Fibroblast of the aortic adventitia (primary cell): ENCODE results near the gene CATSPERZ. TPM values are rescaled to one million over a fixed set of nuclear protein-coding genes. Genes with fewer than 3 reads are reported as not detected.
A peak's percentile ranks its signal among the peaks of the same experiment; 100 is the strongest.
"Not testable (repeated sequence)": the region's sequence is repeated elsewhere in the genome, so short reads cannot be mapped to it uniquely, and the experiment has no call there.

Experiments used
- DNase-seq: peaks from one replicate; pipeline ENCODE4 v3.0.0-alpha.2; 2010; ENCODE audit warnings: low read depth
- H3K4me3 ChIP-seq: 2 replicates; pipeline ENCODE4 v1.5.1; 2011; ENCODE audit warnings: low read depth, mild to moderate bottlenecking, control low read depth, low read length, moderate library complexity
- total RNA-seq: library from RNA; depleted of rRNA; stranded (reverse); fragments of >200 nt; gene quantifications from 2 replicates; pipeline ENCODE4 v1.2.3, GENCODE V29; 2012; ENCODE audit warnings: low replicate concordance
- TF ChIP-seq, protein P1 (sequence below): IDR thresholded peaks from 2 replicates; pipeline ENCODE4 v1.5.1; 2011; ENCODE audit warnings: mild to moderate bottlenecking, low read length, control low read depth, inconsistent platforms; ENCODE audit not compliant: insufficient read depth

The CATSPERZ gene
- total RNA-seq, 1 donor: not detected

DNA sequence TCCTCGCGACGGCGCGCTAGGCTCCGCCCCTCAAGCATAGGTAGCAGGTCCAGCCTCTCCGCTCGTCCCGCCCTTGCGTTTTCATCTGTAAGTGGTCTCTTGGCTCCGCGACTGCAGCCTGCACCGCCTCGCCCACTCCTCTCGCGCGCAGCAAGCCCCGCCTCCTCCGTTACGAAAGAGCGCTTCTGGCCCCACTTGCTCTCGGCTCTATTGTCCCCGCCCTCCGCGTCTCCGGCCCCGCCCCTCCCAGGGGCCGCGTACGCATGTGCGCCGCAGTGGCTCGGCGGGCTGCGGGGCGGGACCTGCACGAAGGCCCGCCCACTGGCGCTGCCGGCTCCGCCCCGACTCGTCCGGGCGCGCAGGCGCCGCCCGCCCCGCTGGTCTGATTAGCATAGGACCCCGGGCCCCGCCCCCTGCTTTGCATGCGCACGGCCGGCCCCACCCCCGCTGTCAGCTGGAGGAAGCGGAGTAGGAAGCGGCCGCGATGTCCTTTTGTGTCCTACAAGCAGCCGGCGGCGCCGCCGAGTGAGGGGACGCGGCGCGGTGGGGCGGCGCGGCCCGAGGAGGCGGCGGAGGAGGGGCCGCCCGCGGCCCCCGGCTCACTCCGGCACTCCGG is 5.0 kb downstream of the CATSPERZ start, which contains the start of gene ESRRA:
ESRRA (plus strand) TSS at position 450 of the 616 bp plus-strand sequence. CDS start 1,656 bp downstream, outside the sequence.
- TF ChIP-seq, protein P1, sequence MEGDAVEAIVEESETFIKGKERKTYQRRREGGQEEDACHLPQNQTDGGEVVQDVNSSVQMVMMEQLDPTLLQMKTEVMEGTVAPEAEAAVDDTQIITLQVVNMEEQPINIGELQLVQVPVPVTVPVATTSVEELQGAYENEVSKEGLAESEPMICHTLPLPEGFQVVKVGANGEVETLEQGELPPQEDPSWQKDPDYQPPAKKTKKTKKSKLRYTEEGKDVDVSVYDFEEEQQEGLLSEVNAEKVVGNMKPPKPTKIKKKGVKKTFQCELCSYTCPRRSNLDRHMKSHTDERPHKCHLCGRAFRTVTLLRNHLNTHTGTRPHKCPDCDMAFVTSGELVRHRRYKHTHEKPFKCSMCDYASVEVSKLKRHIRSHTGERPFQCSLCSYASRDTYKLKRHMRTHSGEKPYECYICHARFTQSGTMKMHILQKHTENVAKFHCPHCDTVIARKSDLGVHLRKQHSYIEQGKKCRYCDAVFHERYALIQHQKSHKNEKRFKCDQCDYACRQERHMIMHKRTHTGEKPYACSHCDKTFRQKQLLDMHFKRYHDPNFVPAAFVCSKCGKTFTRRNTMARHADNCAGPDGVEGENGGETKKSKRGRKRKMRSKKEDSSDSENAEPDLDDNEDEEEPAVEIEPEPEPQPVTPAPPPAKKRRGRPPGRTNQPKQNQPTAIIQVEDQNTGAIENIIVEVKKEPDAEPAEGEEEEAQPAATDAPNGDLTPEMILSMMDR: no peak
- H3K4me3 ChIP-seq: peak within 1 kb of the TSS; percentile 78
- peak; percentile 94 for DNase-seq

GRCh38 chr11:64305691-64306562 is 5.8 kb downstream of the CATSPERZ start:
- TF ChIP-seq, protein P1: no peak
- peak overlapping the region; percentile 74 for H3K4me3 ChIP-seq
- no peak for DNase-seq

DNA sequence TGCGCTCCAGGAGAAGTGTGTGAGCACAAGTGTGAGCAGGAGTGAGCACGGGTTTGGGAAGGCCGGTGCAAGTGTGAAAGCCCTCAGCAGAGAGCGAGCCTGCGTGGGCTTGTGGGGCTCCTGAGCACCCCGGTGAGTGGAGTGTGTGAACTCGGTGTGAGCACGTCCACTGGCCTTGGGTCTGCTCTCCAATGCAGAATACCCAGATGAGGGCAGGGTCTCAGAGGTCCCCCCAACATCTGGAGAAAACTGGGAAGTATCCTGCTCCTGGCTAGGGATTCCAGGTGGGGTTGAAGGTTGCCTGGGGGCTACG is 6.4 kb downstream of the CATSPERZ start:
- DNase-seq: no peak
- peak overlapping the region; percentile 74 for H3K4me3 ChIP-seq
- TF ChIP-seq, protein P1: no peak

- TF ChIP-seq, protein P1: no peak
- peak overlapping the region; percentile 74 for H3K4me3 ChIP-seq
- no peak for DNase-seq
Measured at GRCh38 chr11:64306876-64307622, 6.9 kb downstream of the CATSPERZ start.

DNA sequence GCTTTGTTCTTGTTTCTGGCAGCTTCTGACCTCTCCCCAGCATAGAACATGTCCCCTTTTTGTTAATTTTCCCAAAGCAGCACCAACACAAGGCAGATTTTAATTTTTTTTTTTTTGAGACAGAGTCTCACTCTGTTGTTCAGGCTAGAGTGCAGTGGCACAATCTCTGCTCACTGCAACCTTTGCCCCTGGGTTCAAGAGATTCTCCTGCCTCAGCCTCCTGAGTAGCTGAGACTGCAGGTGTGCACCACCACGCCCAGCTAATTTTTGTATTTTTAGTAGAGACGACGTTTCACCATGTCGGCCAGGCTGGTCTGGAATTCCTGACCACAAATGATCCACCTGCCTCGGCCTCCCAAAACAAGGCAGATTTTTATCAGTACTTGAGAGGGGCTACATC is 7.6 kb downstream of the CATSPERZ start:
- H3K4me3 ChIP-seq, DNase-seq: not testable (repeated sequence)

DNA sequence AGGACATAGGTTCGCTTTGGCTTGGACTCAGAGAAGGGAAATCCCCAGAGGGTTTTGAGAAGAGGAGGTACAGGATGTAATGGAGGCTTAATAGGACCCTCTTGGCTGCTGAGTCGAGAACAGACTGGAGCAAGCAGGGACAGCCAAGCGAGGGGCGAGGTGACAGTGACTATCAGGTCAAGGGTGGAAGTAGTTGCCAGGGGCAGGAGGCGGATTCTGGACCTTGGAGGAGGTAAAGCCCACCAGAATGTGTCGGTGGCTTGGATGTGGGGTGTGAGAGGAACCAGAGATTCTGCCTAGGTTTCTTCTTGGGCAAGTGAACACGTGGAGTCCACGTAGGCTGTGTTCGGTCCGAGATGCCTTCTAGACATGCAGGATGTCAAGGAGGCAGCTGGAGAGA is 12.8 kb downstream of the CATSPERZ start:
- DNase-seq: no peak
- H3K4me3 ChIP-seq: no peak overlapping the region
- TF ChIP-seq, protein P1: no peak
